Measurements from ENCODE around the gene ELOVL5. TPM values are rescaled to one million over a fixed set of nuclear protein-coding genes. Genes with fewer than 3 reads are reported as not detected.

Gene ELOVL5
- total RNA-seq, 5 donors from 2014 or later (not counting 1 experiment from before 2014, with no cell fraction given) = 71.4 to 101 (median 86.5) TPM

DNA sequence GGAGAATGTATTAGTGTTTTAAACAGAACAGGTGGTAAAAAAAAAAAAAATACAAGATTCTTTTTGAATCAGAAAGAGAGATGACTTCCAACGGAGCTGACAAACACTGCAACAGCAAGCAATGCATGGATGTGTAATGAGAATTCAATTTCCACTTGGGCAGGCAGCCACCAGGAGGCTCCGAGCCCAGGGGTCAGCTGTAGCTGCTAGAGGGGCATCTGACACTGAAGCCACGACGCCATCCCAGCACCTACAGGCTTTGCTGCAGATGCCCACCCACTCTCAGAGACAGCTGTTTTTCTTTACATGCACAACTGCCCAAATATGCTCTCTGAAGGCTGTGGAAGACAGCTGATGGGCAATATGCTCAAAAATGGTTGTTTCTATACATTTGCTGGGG is 75.4 kb downstream of the ELOVL5 start:
- peaks cover 11 to 78% of the 10 kb centered on the region in 2 donors for H3K36me3 ChIP-seq (ENCODE audit: control insufficient read depth in 2 of 2, extremely low read depth in 1 of 2, insufficient read depth in 1 of 2, low read length in 1 of 2)
- peaks cover 74% of the 10 kb centered on the region for H3K36me3 Mint-ChIP-seq
- no peaks in the 10 kb centered on the region for H3K9me3 ChIP-seq
- H3K4me1 Mint-ChIP-seq = peaks cover 2 to 11% (median 7%) of the 10 kb centered on the region in 3 donors
- no peaks in the 10 kb centered on the region for H3K27me3 ChIP-seq (replicated peaks in 1 of 2; ENCODE audit: control insufficient read depth in 2 of 2, extremely low read depth in 1 of 2, insufficient read depth in 2 of 2, low read length in 1 of 2)
- H3K4me3 Mint-ChIP-seq = no peak overlapping the region
- CTCF ChIA-PET = interaction anchor here in 1 of 2 donors (0.7 to 1.5 kb wide), 2 partner anchors 101 to 136 kb away, joined by 3 to 6 read pairs; no protein-coding TSS in a partner anchor
- H3K4me1 ChIP-seq (ENCODE audit: control insufficient read depth in 1 of 2, extremely low read depth in 1 of 2, insufficient read depth in 2 of 2, low read length in 2 of 2) = no peaks in the 10 kb centered on the region
- H3K27me3 Mint-ChIP-seq = no peaks in the 10 kb centered on the region
- POLR2A ChIA-PET = no interaction called here
- 100% methylated on average over 2 of the region's 4 CpGs for WGBS (ENCODE audit: insufficient coverage)
- no peak overlapping the region for H3K27ac ChIP-seq (ENCODE audit: low read length)
- no peak overlapping the region for H3K27ac Mint-ChIP-seq
- no peaks in the 10 kb centered on the region for H3K9me3 Mint-ChIP-seq
- no peak for DNase-seq
- H3K4me3 ChIP-seq (ENCODE audit: control insufficient read depth in 1 of 2, extremely low read depth in 1 of 2, low read length in 1 of 2) = no peak overlapping the region
- no peak for ATAC-seq (replicated peaks in 1 of 4)

DNA sequence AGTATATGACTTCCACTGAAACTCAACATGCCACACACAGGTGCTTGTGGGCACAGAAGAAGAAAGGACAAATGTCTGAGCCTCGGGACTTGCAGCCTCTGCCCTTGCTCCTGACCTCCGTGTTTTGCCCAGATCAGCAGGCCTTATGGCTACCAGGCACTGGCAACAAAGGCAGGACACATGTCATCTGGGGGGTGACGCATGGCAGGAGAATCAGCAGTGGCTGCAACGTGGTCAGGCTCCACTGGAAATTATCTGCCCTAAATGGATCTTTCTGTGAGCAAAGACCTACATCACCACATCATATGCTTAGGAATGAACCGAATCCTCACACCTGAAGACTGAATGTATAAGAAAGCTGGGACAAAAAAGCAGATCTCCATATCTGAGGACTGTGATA is 78.9 kb downstream of the ELOVL5 start:
- Histone ChIP-seq H3K9me3 (no peaks in the 10 kb centered on the region), H3K4me3 (ENCODE audit: control insufficient read depth in 1 of 2, extremely low read depth in 1 of 2, low read length in 1 of 2) (no peak overlapping the region), H3K27me3 (replicated peaks in 1 of 2; ENCODE audit: control insufficient read depth in 2 of 2, extremely low read depth in 1 of 2, insufficient read depth in 2 of 2, low read length in 1 of 2) (no peaks in the 10 kb centered on the region), H3K4me1 (ENCODE audit: control insufficient read depth in 1 of 2, extremely low read depth in 1 of 2, insufficient read depth in 2 of 2, low read length in 2 of 2) (no peaks in the 10 kb centered on the region), H3K36me3 (ENCODE audit: control insufficient read depth in 2 of 2, extremely low read depth in 1 of 2, insufficient read depth in 1 of 2, low read length in 1 of 2) (peaks cover 11 to 92% of the 10 kb centered on the region in 2 donors), H3K27ac (ENCODE audit: low read length) (no peak overlapping the region)
- CTCF ChIA-PET = no interaction called here
- ATAC-seq (replicated peaks in 1 of 4) = no peak
- Mint-ChIP-seq H3K27ac (no peak overlapping the region), H3K4me1 (peaks cover 0 to 1% (median 0%) of the 10 kb centered on the region in 3 donors), H3K9me3 (no peaks in the 10 kb centered on the region), H3K36me3 (peaks cover 69% of the 10 kb centered on the region), H3K4me3 (no peak overlapping the region), H3K27me3 (no peaks in the 10 kb centered on the region)
- 96% methylated on average over 4 of the region's 5 CpGs for WGBS (ENCODE audit: insufficient coverage)
- DNase-seq = no peak
- POLR2A ChIA-PET = no interaction called here

DNA sequence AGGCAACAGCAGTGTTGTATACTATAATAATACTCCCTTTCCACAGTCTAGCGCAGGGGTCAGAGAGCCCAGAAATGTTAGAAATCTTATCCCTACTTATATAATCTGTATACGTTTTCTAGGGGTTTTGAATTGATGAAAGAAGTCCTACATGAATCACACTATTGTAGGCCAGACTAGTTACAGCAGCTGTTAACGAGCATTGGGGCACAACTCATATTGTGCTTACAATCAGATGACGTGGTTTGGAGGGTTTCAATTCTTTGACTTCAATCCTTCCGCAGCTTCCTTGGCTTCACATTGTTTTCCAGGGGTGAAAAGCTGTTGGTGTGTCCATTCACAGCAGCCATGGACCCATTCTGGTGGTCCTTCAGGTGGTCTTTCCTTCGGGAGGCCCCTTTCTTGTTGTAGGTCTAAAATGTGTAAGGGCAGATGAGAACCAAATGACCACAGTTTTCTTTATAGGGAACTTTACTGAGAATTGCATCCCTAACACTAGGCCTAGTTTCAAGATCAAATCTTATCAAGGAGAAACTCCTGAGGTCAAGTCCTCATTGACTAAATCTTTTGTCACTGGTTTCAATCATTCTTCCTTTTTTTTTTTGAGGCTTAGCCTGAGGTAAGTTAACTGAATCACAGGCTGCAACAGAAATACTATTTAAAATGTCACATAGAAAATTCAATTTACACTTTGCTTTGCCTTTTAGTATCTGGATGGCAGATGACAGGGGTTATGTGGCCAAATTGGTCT is 79.7 kb downstream of the ELOVL5 start:
- CTCF ChIA-PET = no interaction called here

DNA sequence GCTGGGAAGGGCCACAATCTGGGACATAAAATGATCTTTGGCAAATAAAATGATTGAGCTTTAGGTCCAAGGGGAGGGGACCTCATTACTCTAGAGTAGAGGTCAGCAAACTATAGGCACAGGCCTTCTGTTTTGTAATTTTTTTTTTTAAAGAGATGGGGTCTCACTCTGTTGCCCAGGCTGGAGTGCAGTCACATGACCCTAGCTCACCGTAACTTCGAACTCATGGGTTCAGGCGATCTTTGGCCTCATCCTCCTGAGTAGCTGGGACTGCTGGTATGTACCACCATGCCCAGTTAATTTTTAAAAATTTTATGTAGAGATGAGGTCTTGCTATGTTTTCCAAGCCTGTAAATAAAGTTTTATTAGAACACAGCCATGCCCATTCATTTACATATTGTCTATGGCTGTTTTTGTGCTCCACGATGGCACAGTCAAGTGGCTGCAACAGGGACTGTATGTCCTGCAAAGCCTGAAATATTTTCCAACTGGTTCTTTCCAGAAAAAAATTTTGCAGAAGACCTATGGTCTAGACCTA is 82.1 kb downstream of the ELOVL5 start:
- Mint-ChIP-seq H3K4me1 (peaks cover 0 to 9% (median 0%) of the 10 kb centered on the region in 3 donors), H3K36me3 (peaks cover 69% of the 10 kb centered on the region), H3K27ac (no peak overlapping the region), H3K9me3 (no peaks in the 10 kb centered on the region), H3K27me3 (no peaks in the 10 kb centered on the region), H3K4me3 (no peak overlapping the region)
- H3K9me3 ChIP-seq = no peaks in the 10 kb centered on the region
- no peak overlapping the region for H3K27ac ChIP-seq (ENCODE audit: low read length)
- ATAC-seq (replicated peaks in 1 of 4) = no peak
- H3K4me1 ChIP-seq (ENCODE audit: control insufficient read depth in 1 of 2, extremely low read depth in 1 of 2, insufficient read depth in 2 of 2, low read length in 2 of 2) = no peaks in the 10 kb centered on the region
- H3K4me3 ChIP-seq (ENCODE audit: control insufficient read depth in 1 of 2, extremely low read depth in 1 of 2, low read length in 1 of 2) = no peak overlapping the region
- peaks cover 8 to 88% of the 10 kb centered on the region in 2 donors for H3K36me3 ChIP-seq (ENCODE audit: control insufficient read depth in 2 of 2, extremely low read depth in 1 of 2, insufficient read depth in 1 of 2, low read length in 1 of 2)
- ChIA-PET POLR2A (no interaction called here), CTCF (no interaction called here)
- no peak for DNase-seq
- no peaks in the 10 kb centered on the region for H3K27me3 ChIP-seq (replicated peaks in 1 of 2; ENCODE audit: control insufficient read depth in 2 of 2, extremely low read depth in 1 of 2, insufficient read depth in 2 of 2, low read length in 1 of 2)
- WGBS (ENCODE audit: insufficient coverage) = 88% methylated on average over 1 of the region's 4 CpGs

More for the DNA sequence above, 79.7 kb downstream of the ELOVL5 start:
- H3K27me3 Mint-ChIP-seq = no peaks in the 10 kb centered on the region
- Histone ChIP-seq H3K4me3 (ENCODE audit: control insufficient read depth in 1 of 2, extremely low read depth in 1 of 2, low read length in 1 of 2) (no peak overlapping the region), H3K27me3 (replicated peaks in 1 of 2; ENCODE audit: control insufficient read depth in 2 of 2, extremely low read depth in 1 of 2, insufficient read depth in 2 of 2, low read length in 1 of 2) (no peaks in the 10 kb centered on the region), H3K36me3 (ENCODE audit: control insufficient read depth in 2 of 2, extremely low read depth in 1 of 2, insufficient read depth in 1 of 2, low read length in 1 of 2) (peaks cover 11 to 92% of the 10 kb centered on the region in 2 donors), H3K27ac (ENCODE audit: low read length) (no peak overlapping the region), H3K9me3 (no peaks in the 10 kb centered on the region), H3K4me1 (ENCODE audit: control insufficient read depth in 1 of 2, extremely low read depth in 1 of 2, insufficient read depth in 2 of 2, low read length in 2 of 2) (no peaks in the 10 kb centered on the region)
- no peak for ATAC-seq (replicated peaks in 1 of 4)
- POLR2A ChIA-PET = interaction anchor here in 1 of 2 donors (0.6 kb wide), 2 partner anchors 8 to 125 kb away, joined by 3 read pairs; no protein-coding TSS in a partner anchor
- peaks cover 70% of the 10 kb centered on the region for H3K36me3 Mint-ChIP-seq
- H3K4me1 Mint-ChIP-seq = peaks cover 0 to 6% (median 0%) of the 10 kb centered on the region in 3 donors
- no peak for DNase-seq
- H3K9me3 Mint-ChIP-seq = no peaks in the 10 kb centered on the region
- WGBS (ENCODE audit: insufficient coverage) = no CpG with 5 or more reads among the region's 6 CpGs
- H3K4me3 Mint-ChIP-seq = no peak overlapping the region
- no peak overlapping the region for H3K27ac Mint-ChIP-seq

DNA sequence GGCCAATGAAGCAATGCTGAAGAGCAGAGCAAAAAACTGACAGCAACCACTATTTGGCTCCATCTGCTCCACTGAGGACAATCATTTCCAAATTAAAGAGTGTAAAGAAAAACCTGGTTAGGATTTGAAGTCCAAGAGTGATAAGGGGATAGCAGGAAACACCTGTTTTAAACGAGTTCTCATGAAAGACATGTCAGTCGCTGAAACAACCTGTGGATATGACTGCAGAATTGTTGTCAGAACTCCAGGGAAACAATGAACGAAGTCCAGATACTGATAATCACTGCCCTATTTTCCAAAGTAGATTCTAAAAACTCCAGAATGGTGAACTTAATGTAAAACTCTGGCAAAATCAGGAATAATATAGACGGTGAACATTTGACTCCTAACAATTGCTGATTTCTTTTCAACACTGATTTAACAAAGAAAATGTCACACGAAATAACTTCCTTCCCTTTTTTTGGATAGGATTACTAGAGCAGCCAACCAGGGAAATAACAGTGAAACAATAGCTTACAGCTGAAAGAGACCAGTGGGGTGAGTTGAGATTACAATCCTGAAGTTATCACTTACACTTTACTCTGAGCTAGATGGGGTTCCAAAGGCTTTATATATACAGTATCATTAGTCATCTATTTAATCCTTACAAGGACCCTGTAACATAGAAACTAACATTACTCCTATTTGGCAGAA is 83.7 kb downstream of the ELOVL5 start:
- WGBS (ENCODE audit: insufficient coverage) = 72% methylated on average over 2 of the region's 5 CpGs
- no peaks in the 10 kb centered on the region for H3K27me3 Mint-ChIP-seq
- Histone ChIP-seq H3K36me3 (ENCODE audit: control insufficient read depth in 2 of 2, extremely low read depth in 1 of 2, insufficient read depth in 1 of 2, low read length in 1 of 2) (peaks cover 4 to 90% of the 10 kb centered on the region in 2 donors), H3K9me3 (no peaks in the 10 kb centered on the region), H3K27ac (ENCODE audit: low read length) (no peak overlapping the region), H3K4me3 (ENCODE audit: control insufficient read depth in 1 of 2, extremely low read depth in 1 of 2, low read length in 1 of 2) (no peak overlapping the region), H3K27me3 (replicated peaks in 1 of 2; ENCODE audit: control insufficient read depth in 2 of 2, extremely low read depth in 1 of 2, insufficient read depth in 2 of 2, low read length in 1 of 2) (no peaks in the 10 kb centered on the region), H3K4me1 (ENCODE audit: control insufficient read depth in 1 of 2, extremely low read depth in 1 of 2, insufficient read depth in 2 of 2, low read length in 2 of 2) (no peaks in the 10 kb centered on the region)
- H3K4me3 Mint-ChIP-seq = no peak overlapping the region
- peaks cover 0 to 9% (median 0%) of the 10 kb centered on the region in 3 donors for H3K4me1 Mint-ChIP-seq
- ChIA-PET CTCF (no interaction called here), POLR2A (no interaction called here)
- H3K27ac Mint-ChIP-seq = no peak overlapping the region
- DNase-seq (no peak), ATAC-seq (replicated peaks in 1 of 4) (no peak)
- H3K9me3 Mint-ChIP-seq = no peaks in the 10 kb centered on the region
- H3K36me3 Mint-ChIP-seq = peaks cover 71% of the 10 kb centered on the region

DNA sequence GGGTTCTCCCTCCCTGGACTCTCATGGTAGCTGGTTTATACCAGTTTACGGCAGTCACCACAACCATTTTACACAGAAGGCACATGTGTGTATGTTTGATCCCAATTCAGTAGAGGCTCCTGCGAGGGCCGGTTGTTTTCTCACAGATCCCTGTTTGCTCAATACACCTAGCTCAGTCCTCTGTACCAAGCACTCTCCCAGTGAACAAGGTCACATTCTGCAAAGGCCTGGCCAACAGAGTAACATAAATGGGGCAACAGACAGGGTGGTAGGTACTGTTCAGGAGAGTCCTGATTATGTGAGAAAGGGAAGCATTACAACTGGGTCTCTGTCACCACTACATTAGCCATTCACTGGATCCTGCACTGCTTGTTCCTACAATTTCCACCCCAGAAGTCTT is 84.4 kb downstream of the ELOVL5 start:
- Mint-ChIP-seq H3K4me3 (no peak overlapping the region), H3K27me3 (no peaks in the 10 kb centered on the region), H3K9me3 (no peaks in the 10 kb centered on the region), H3K4me1 (peaks cover 0 to 9% (median 0%) of the 10 kb centered on the region in 3 donors), H3K36me3 (peaks cover 71% of the 10 kb centered on the region), H3K27ac (peak overlapping the region in 1 of 2 donors; percentile 20)
- H3K9me3 ChIP-seq = no peaks in the 10 kb centered on the region
- peaks cover 6 to 89% of the 10 kb centered on the region in 2 donors for H3K36me3 ChIP-seq (ENCODE audit: control insufficient read depth in 2 of 2, extremely low read depth in 1 of 2, insufficient read depth in 1 of 2, low read length in 1 of 2)
- no peak overlapping the region for H3K27ac ChIP-seq (ENCODE audit: low read length)
- no peaks in the 10 kb centered on the region for H3K27me3 ChIP-seq (replicated peaks in 1 of 2; ENCODE audit: control insufficient read depth in 2 of 2, extremely low read depth in 1 of 2, insufficient read depth in 2 of 2, low read length in 1 of 2)
- ChIA-PET CTCF (no interaction called here), POLR2A (no interaction called here)
- no peaks in the 10 kb centered on the region for H3K4me1 ChIP-seq (ENCODE audit: control insufficient read depth in 1 of 2, extremely low read depth in 1 of 2, insufficient read depth in 2 of 2, low read length in 2 of 2)
- WGBS (ENCODE audit: insufficient coverage) = 100% methylated on average over 1 of the region's 3 CpGs
- ATAC-seq (replicated peaks in 1 of 4) (no peak), DNase-seq (no peak)
- H3K4me3 ChIP-seq (ENCODE audit: control insufficient read depth in 1 of 2, extremely low read depth in 1 of 2, low read length in 1 of 2) = no peak overlapping the region
